Measurements from ENCODE around the gene ATXN7L1. TPM values are rescaled to one million over a fixed set of nuclear protein-coding genes. Genes with fewer than 3 reads are reported as not detected.
A peak's percentile ranks its signal among the peaks of the same experiment; 100 is the strongest.

Gene ATXN7L1
- total RNA-seq, 1 donor from 2014 or later, result 2.3 TPM

- no peak for TF ChIP-seq CTCF (conservative IDR thresholded peaks at IDR 0.05; ENCODE audit: low read depth, low read length)
- H3K4me3 ChIP-seq (ENCODE audit: low read depth, low read length), result peak overlapping the region; percentile 47
- no peak for DNase-seq (ENCODE audit: low read depth)
Measured at GRCh38 chr7:105690325-105690945, 186.0 kb downstream of the ATXN7L1 start.

GRCh38 chr7:105689067-105689819 is 187.2 kb downstream of the ATXN7L1 start:
- no peak for TF ChIP-seq CTCF (conservative IDR thresholded peaks at IDR 0.05; ENCODE audit: low read depth, low read length)
- no peak for DNase-seq (ENCODE audit: low read depth)
- H3K4me3 ChIP-seq (ENCODE audit: low read depth, low read length), result no peak overlapping the region

- TF ChIP-seq CTCF (conservative IDR thresholded peaks at IDR 0.05; ENCODE audit: low read depth, low read length), result no peak
Measured at GRCh38 chr7:105688617-105689016, 187.8 kb downstream of the ATXN7L1 start.

GRCh38 chr7:105685161-105685560 is 191.2 kb downstream of the ATXN7L1 start:
- no peak for DNase-seq (ENCODE audit: low read depth)
- no peak overlapping the region for H3K4me3 ChIP-seq (ENCODE audit: low read depth, low read length)
- TF ChIP-seq CTCF (conservative IDR thresholded peaks at IDR 0.05; ENCODE audit: low read depth, low read length), result no peak

More at GRCh38 chr7:105688617-105689016, 187.8 kb downstream of the ATXN7L1 start:
- no peak for DNase-seq (ENCODE audit: low read depth)
- H3K4me3 ChIP-seq (ENCODE audit: low read depth, low read length), result no peak overlapping the region

- no peak for TF ChIP-seq CTCF (conservative IDR thresholded peaks at IDR 0.05; ENCODE audit: low read depth, low read length)
- no peak overlapping the region for H3K4me3 ChIP-seq (ENCODE audit: low read depth, low read length)
- DNase-seq (ENCODE audit: low read depth), result no peak
Measured at GRCh38 chr7:105682341-105683060, 193.9 kb downstream of the ATXN7L1 start.

GRCh38 chr7:105680505-105681187 is 195.8 kb downstream of the ATXN7L1 start:
- H3K4me3 ChIP-seq (ENCODE audit: low read depth, low read length), result no peak overlapping the region
- no peak for TF ChIP-seq CTCF (conservative IDR thresholded peaks at IDR 0.05; ENCODE audit: low read depth, low read length)
- no peak for DNase-seq (ENCODE audit: low read depth)

Measured in epithelial cell of proximal tubule (primary cell).